B cell (primary cell): ENCODE results near the gene OR10H4. TPM values are rescaled to one million over a fixed set of nuclear protein-coding genes. Genes with fewer than 3 reads are reported as not detected.
"Not testable (repeated sequence)": the region's sequence is repeated elsewhere in the genome, so short reads cannot be mapped to it uniquely, and the experiment has no call there.

Source experiments
- ATAC-seq: fragments of 200-7000 bp; cut with Tn5 transposase; one replicate; pipeline ENCODE4 v1.10.0; 2021; ENCODE audit warnings: low read depth, mild to moderate bottlenecking, moderate number of reproducible peaks, moderate library complexity
- CTCF ChIA-PET: fragments of 350-600 bp; sonication (Branson Sonifier 250); formaldehyde crosslinking; loops from one replicate; lab custom pipeline; 2021; ENCODE audit warnings: antibody characterized with exemption, inconsistent platforms; lab: Charles Lee
- POLR2A ChIA-PET: fragments of 350-600 bp; sonication (Branson Sonifier 250); formaldehyde crosslinking; loops from one replicate; lab custom pipeline; 2021; ENCODE audit warnings: antibody characterized with exemption; lab: Charles Lee
- DNase-seq: peaks from one replicate; pipeline ENCODE4 v3.0.0; 2013
- H2AFZ ChIP-seq: 2 replicates; pipeline ENCODE4 v1.6.1; 2012; ENCODE audit warnings: mild to moderate bottlenecking, low read depth, low read length; ENCODE audit not compliant: insufficient read depth, poor library complexity, severe bottlenecking
- H3K27ac ChIP-seq, 2 donors: 1 replicate in 1 of 2; 2 replicates in 1 of 2; pipeline ENCODE4 v1.5.1; 2012 to 2013; ENCODE audit warnings: low read length in 2 of 2, mild to moderate bottlenecking in 2 of 2, moderate library complexity in 1 of 2
- H3K27me3 ChIP-seq, 4 experiments: fragments of 200-600 bp in 1 of 4; sonication (generic) in 1 of 4; replicated peaks in 1 of 4; 1 replicate in 2 of 4; 2 replicates in 2 of 4; pipeline versions ENCODE4 v1.6.1 to v1.7.0; 2013 to 2016; ENCODE audit warnings: low read length in 3 of 4, mild to moderate bottlenecking in 2 of 4, mixed read lengths in 1 of 4, moderate library complexity in 1 of 4; ENCODE audit not compliant: insufficient read depth in 4 of 4, control insufficient read depth in 3 of 4; ENCODE audit errors: control extremely low read depth in 1 of 4
- H3K36me3 ChIP-seq, 2 experiments: replicated peaks in 1 of 2; 1 replicate in 1 of 2; 2 replicates in 1 of 2; pipeline versions ENCODE4 v1.6.1 to v1.7.1; 2013; ENCODE audit warnings: low read length in 1 of 2; ENCODE audit not compliant: insufficient read depth in 2 of 2, control insufficient read depth in 1 of 2; ENCODE audit errors: control extremely low read depth in 1 of 2, extremely low read depth in 1 of 2
- H3K4me1 ChIP-seq, 2 donors: fragments of 200-600 bp in 1 of 2; sonication (generic) in 1 of 2; 1 replicate in 1 of 2; 2 replicates in 1 of 2; pipeline versions ENCODE4 v1.5.1 to v1.6.1; 2013 to 2017; ENCODE audit warnings: low read length in 2 of 2; ENCODE audit not compliant: control insufficient read depth in 2 of 2, insufficient read depth in 2 of 2
- H3K4me2 ChIP-seq: replicated peaks from 2 replicates; pipeline ENCODE3; 2012; ENCODE audit warnings: mild to moderate bottlenecking, low read depth, low read length; ENCODE audit not compliant: poor library complexity, severe bottlenecking
- H3K4me3 ChIP-seq, 5 experiments: fragments of 200-600 bp in 1 of 5; sonication (generic) in 1 of 5; 1 replicate in 3 of 5; 2 replicates in 2 of 5; pipeline versions ENCODE4 v1.5.1 to v1.7.0; 2011 to 2016; ENCODE audit warnings: low read length in 4 of 5, mild to moderate bottlenecking in 4 of 5, low read depth in 2 of 5, control low read depth in 1 of 5, moderate library complexity in 1 of 5; ENCODE audit not compliant: insufficient read depth in 1 of 5; ENCODE audit errors: control extremely low read depth in 1 of 5, extremely low read depth in 1 of 5
- H3K79me2 ChIP-seq: fragments of 200-600 bp; sonication (generic); one replicate; pipeline ENCODE4 v1.6.0; 2016; ENCODE audit warnings: low read length; ENCODE audit not compliant: control insufficient read depth, insufficient read depth
- H3K9ac ChIP-seq: fragments of 200-600 bp; sonication (generic); 2 replicates; pipeline ENCODE4 v1.6.1; 2017; ENCODE audit warnings: mild to moderate bottlenecking, low read length, moderate library complexity
- H3K9me3 ChIP-seq, 3 donors: one replicate each; pipeline versions ENCODE4 v1.6.1 to v1.7.1; 2013; ENCODE audit warnings: low read length in 2 of 3; ENCODE audit not compliant: control insufficient read depth in 2 of 3, insufficient read depth in 1 of 3; ENCODE audit errors: control extremely low read depth in 1 of 3
- H4K20me1 ChIP-seq: 2 replicates; pipeline ENCODE4 v1.6.0; 2012; ENCODE audit warnings: mild to moderate bottlenecking, low read length; ENCODE audit not compliant: insufficient read depth, control insufficient read depth, poor library complexity, severe bottlenecking
- H3K27ac Mint-ChIP-seq: one replicate; pipeline ENCODE4 v1.8.0; 2021; ENCODE audit warnings: mixed read lengths
- H3K27me3 Mint-ChIP-seq: one replicate; pipeline ENCODE4 v1.8.0; 2021; ENCODE audit warnings: mixed read lengths
- H3K4me1 Mint-ChIP-seq: one replicate; pipeline ENCODE4 v1.8.0; 2021; ENCODE audit warnings: mixed read lengths
- H3K4me3 Mint-ChIP-seq: one replicate; pipeline ENCODE4 v1.8.0; 2021; ENCODE audit warnings: mixed read lengths
- H3K9me3 Mint-ChIP-seq: one replicate; pipeline ENCODE4 v1.8.0; 2022; ENCODE audit warnings: mixed read lengths; ENCODE audit not compliant: insufficient read depth
- EZH2 ChIP-seq: IDR thresholded peaks from 2 replicates; pipeline ENCODE4 v1.6.1; 2012; ENCODE audit warnings: borderline replicate concordance, low read depth, mild to moderate bottlenecking, moderate library complexity, low read length; ENCODE audit not compliant: insufficient read depth, poor library complexity, severe bottlenecking
- WGBS: methylation state at CpG from one replicate; pipeline ENCODE4 v1.1.5; 2013; ENCODE audit warnings: missing lambda C conversion rate; ENCODE audit not compliant: insufficient coverage; 5-methylcytosine and 5-hydroxymethylcytosine counted together
- intact Hi-C: fragments of 100-400 bp; cut with micrococcal nuclease; formaldehyde crosslinking; loops from one replicate; pipeline ENCODE4 v1.10.0; 2022
- polyA plus RNA-seq: library from polyadenylated mRNA; depleted of rRNA; stranded (reverse); fragments of >200 nt; gene quantifications from 2 replicates; pipeline ENCODE4 v1.2.3, GENCODE V29; 2012
- total RNA-seq, 2 donors: library from RNA; stranded (reverse); fragments of 120-200 nt in 1 of 2; gene quantifications; 1 replicate in 1 of 2; 2 replicates in 1 of 2; pipeline versions ENCODE4 v1.2.3 to v1.2.4, GENCODE V29; 2013 to 2022
- TF ChIP-seq, protein P1 (sequence below): fragments of 200-600 bp; IDR thresholded peaks from one replicate; pipeline ENCODE4 v1.8.0; 2022; ENCODE audit warnings: antibody characterized with exemption, mild to moderate bottlenecking

The OR10H4 gene
- total and polyA plus RNA-seq, 2 donors (not counting 1 experiment from before 2014, with no cell fraction given) = not detected

DNA sequence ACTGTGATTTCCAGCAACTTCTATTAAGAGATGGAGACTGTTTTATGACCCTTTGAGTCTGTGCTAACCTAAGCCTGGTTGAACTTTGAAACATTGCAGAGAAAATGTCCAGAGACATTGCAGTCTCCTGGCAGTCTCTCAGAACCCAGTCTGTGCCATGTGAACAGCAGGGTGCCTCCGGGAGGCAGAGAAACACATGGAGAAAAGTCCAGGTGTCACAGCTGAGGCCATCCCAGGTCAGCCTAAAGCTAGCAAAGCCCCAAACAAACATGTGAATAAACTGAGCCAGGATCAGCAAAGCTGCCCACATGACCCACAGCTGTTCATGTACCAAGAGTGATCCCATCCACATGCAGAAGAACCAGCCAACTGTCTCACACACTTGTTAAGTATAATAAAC is 22.3 kb upstream of the OR10H4 start:
- H3K4me3 Mint-ChIP-seq = no peak overlapping the region
- DNase-seq = no peak
- WGBS = 0% methylated on average over 1 of the region's 1 CpG
- Histone ChIP-seq H3K36me3 (no peaks in the 10 kb centered on the region), H3K4me1 (no peaks in the 10 kb centered on the region), H3K4me3 (no peak overlapping the region), H2AFZ (no peak overlapping the region), H3K27ac (no peak overlapping the region), H3K27me3 (peaks cover 0 to 38% (median 16%) of the 10 kb centered on the region in 4 experiments), H4K20me1 (no peaks in the 10 kb centered on the region), H3K9me3 (peaks cover 0 to 14% (median 0%) of the 10 kb centered on the region in 3 donors), H3K9ac (no peak overlapping the region), H3K4me2 (no peak overlapping the region), H3K79me2 (no peaks in the 10 kb centered on the region)
- POLR2A ChIA-PET = no interaction called here
- CTCF ChIA-PET = no interaction called here
- no peaks in the 10 kb centered on the region for H3K9me3 Mint-ChIP-seq
- H3K4me1 Mint-ChIP-seq = no peaks in the 10 kb centered on the region
- peaks cover 65% of the 10 kb centered on the region for H3K27me3 Mint-ChIP-seq
- no peak for ATAC-seq
- H3K27ac Mint-ChIP-seq = no peak overlapping the region
- intact Hi-C loops = no loop called here
- no peak for TF ChIP-seq EZH2
- TF ChIP-seq, protein P1, sequence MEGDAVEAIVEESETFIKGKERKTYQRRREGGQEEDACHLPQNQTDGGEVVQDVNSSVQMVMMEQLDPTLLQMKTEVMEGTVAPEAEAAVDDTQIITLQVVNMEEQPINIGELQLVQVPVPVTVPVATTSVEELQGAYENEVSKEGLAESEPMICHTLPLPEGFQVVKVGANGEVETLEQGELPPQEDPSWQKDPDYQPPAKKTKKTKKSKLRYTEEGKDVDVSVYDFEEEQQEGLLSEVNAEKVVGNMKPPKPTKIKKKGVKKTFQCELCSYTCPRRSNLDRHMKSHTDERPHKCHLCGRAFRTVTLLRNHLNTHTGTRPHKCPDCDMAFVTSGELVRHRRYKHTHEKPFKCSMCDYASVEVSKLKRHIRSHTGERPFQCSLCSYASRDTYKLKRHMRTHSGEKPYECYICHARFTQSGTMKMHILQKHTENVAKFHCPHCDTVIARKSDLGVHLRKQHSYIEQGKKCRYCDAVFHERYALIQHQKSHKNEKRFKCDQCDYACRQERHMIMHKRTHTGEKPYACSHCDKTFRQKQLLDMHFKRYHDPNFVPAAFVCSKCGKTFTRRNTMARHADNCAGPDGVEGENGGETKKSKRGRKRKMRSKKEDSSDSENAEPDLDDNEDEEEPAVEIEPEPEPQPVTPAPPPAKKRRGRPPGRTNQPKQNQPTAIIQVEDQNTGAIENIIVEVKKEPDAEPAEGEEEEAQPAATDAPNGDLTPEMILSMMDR = no peak

GRCh38 chr19:15928321-15928720 is 20.5 kb upstream of the OR10H4 start:
- Histone ChIP-seq H3K9ac (no peak overlapping the region), H4K20me1 (no peaks in the 10 kb centered on the region), H2AFZ (no peak overlapping the region), H3K4me2 (no peak overlapping the region), H3K27me3 (peaks cover 0 to 38% (median 14%) of the 10 kb centered on the region in 4 experiments), H3K4me1 (no peaks in the 10 kb centered on the region), H3K27ac (no peak overlapping the region), H3K79me2 (no peaks in the 10 kb centered on the region), H3K4me3 (no peak overlapping the region), H3K36me3 (no peaks in the 10 kb centered on the region), H3K9me3 (peaks cover 0 to 14% (median 0%) of the 10 kb centered on the region in 3 donors)
- ATAC-seq = no peak
- POLR2A ChIA-PET = no interaction called here
- H3K9me3 Mint-ChIP-seq = no peaks in the 10 kb centered on the region
- CTCF ChIA-PET = no interaction called here
- TF ChIP-seq, protein P1 = no peak
- TF ChIP-seq EZH2 = no peak
- no peak for DNase-seq
- 100% methylated on average over 1 of the region's 3 CpGs for WGBS
- H3K4me3 Mint-ChIP-seq = no peak overlapping the region
- H3K27ac Mint-ChIP-seq = no peak overlapping the region
- intact Hi-C loops = no loop called here
- H3K27me3 Mint-ChIP-seq = peaks cover 52% of the 10 kb centered on the region
- H3K4me1 Mint-ChIP-seq = no peaks in the 10 kb centered on the region

- H3K27ac ChIP-seq, H3K4me3 Mint-ChIP-seq, H3K4me2 ChIP-seq, DNase-seq, intact Hi-C loops, H3K36me3 ChIP-seq, H3K79me2 ChIP-seq, POLR2A ChIA-PET, H3K4me1 ChIP-seq, H2AFZ ChIP-seq, H3K4me3 ChIP-seq, H3K9me3 Mint-ChIP-seq, H3K9ac ChIP-seq, H4K20me1 ChIP-seq, H3K4me1 Mint-ChIP-seq, H3K27ac Mint-ChIP-seq, CTCF ChIA-PET, ATAC-seq: not testable (repeated sequence)
- Histone ChIP-seq H3K27me3 (peaks cover 0 to 20% (median 8%) of the 10 kb centered on the region in 4 experiments), H3K9me3 (peaks cover 3 to 29% (median 3%) of the 10 kb centered on the region in 3 donors)
- H3K27me3 Mint-ChIP-seq = peaks cover 22% of the 10 kb centered on the region
- 56% methylated on average over 10 of the region's 12 CpGs for WGBS
Measured at GRCh38 chr19:15933761-15934331, 15.0 kb upstream of the OR10H4 start.
